ENCODE data around the gene ACTR1A.
"Not testable (repeated sequence)": the region's sequence is repeated elsewhere in the genome, so short reads cannot be mapped to it uniquely, and the experiment has no call there.

ACTR1A gene

GRCh38 chr10:102514487-102515311 lies 12.2 kb upstream of the ACTR1A start:
- no peak for DNase-seq

- no peak for DNase-seq
These were observed 9.2 kb upstream of the ACTR1A start for GRCh38 chr10:102511583-102512274.

GRCh38 chr10:102509387-102509786 lies 6.9 kb upstream of the ACTR1A start:
- no peak for DNase-seq

- no peak for DNase-seq
These were observed 6.0 kb upstream of the ACTR1A start for GRCh38 chr10:102508506-102508905.

GRCh38 chr10:102507521-102507920 lies 5.0 kb upstream of the ACTR1A start:
- no peak for DNase-seq

- no peak for DNase-seq
These were observed 3.1 kb upstream of the ACTR1A start for GRCh38 chr10:102505462-102506115.

- DNase-seq, result no peak
These were observed 2.4 kb upstream of the ACTR1A start for GRCh38 chr10:102504976-102505300.

- DNase-seq, result peak; percentile 56
These were observed 1.9 kb upstream of the ACTR1A start for GRCh38 chr10:102504179-102504975.

GRCh38 chr10:102503264-102504178 lies 1.0 kb upstream of the ACTR1A start, which contains the start of gene SUFU:
SUFU (plus strand) TSS chr10:102503972; CDS start chr10:102504153, 181 bp downstream.
- DNase-seq, result peak; percentile 99

- peak; percentile 98 for DNase-seq
These were observed 529 bp downstream of the ACTR1A start for GRCh38 chr10:102502029-102502336.

- DNase-seq, result no peak
These were observed 1.1 kb downstream of the ACTR1A start for GRCh38 chr10:102501201-102502028.

GRCh38 chr10:102500686-102501085 lies 1.8 kb downstream of the ACTR1A start:
- DNase-seq, result not testable (repeated sequence)

GRCh38 chr10:102499356-102499755 lies 3.2 kb downstream of the ACTR1A start:
- no peak for DNase-seq

- no peak for DNase-seq
These were observed 5.0 kb downstream of the ACTR1A start for GRCh38 chr10:102497545-102497944.

GRCh38 chr10:102493771-102494170 lies 8.7 kb downstream of the ACTR1A start:
- DNase-seq, result no peak

GRCh38 chr10:102492983-102493382 lies 9.5 kb downstream of the ACTR1A start:
- no peak for DNase-seq

- DNase-seq, result no peak
These were observed 10.1 kb downstream of the ACTR1A start for GRCh38 chr10:102492344-102492939.

GRCh38 chr10:102491136-102491535 lies 11.4 kb downstream of the ACTR1A start:
- no peak for DNase-seq

- no peak for DNase-seq
These were observed 17.3 kb downstream of the ACTR1A start for GRCh38 chr10:102485093-102485784.

- DNase-seq, result no peak
These were observed 18.5 kb downstream of the ACTR1A start for GRCh38 chr10:102484021-102484420.

All from NCI-H146 (cell line).